OCI-LY3 (cell line): ENCODE data around the gene GDNF.

ENCODE experiments used
- H2AFZ ChIP-seq: fragments of 200-600, 300-600 bp; shearing (Covaris generic); 2 replicates; pipeline ENCODE4 v1.6.0; 2014; ENCODE audit warnings: antibody characterized with exemption, low read depth, low read length
- H3K27ac ChIP-seq: fragments of 200-600, 300-600 bp; sonication (generic); 2 replicates; pipeline ENCODE4 v1.5.1; 2014; ENCODE audit warnings: mild to moderate bottlenecking, low read length, moderate library complexity, mixed read lengths
- H3K27me3 ChIP-seq: fragments of 200-600, 300-600 bp; sonication (generic); 2 replicates; pipeline ENCODE4 v1.6.1; 2014; ENCODE audit warnings: low read depth, low read length, mixed read lengths
- H3K36me3 ChIP-seq: fragments of 200-600, 300-600 bp; sonication (generic); replicated peaks from 2 replicates; pipeline ENCODE3; 2014; ENCODE audit warnings: low read depth, low read length, mixed read lengths
- H3K4me1 ChIP-seq: fragments of 300-600, 200-600 bp; sonication (generic); 2 replicates; pipeline ENCODE4 v1.6.1; 2014; ENCODE audit warnings: low read length, mixed read lengths
- H3K4me2 ChIP-seq: fragments of 200-600, 300-600 bp; sonication (generic); 2 replicates; pipeline ENCODE4 v1.6.1; 2014; ENCODE audit warnings: low read length, mixed read lengths
- H3K4me3 ChIP-seq: fragments of 300-600, 200-600 bp; sonication (generic); 2 replicates; pipeline ENCODE4 v1.5.1; 2014; ENCODE audit warnings: antibody characterized with exemption, mild to moderate bottlenecking, low read length, moderate library complexity
- H3K79me2 ChIP-seq: fragments of 300-600, 200-600 bp; shearing (Covaris generic); 2 replicates; pipeline ENCODE4 v1.6.1; 2014; ENCODE audit warnings: mild to moderate bottlenecking, low read length, mixed read lengths
- H3K9ac ChIP-seq: fragments of 300-600, 200-600 bp; shearing (Covaris generic); 2 replicates; pipeline ENCODE4 v1.6.0; 2014; ENCODE audit warnings: mild to moderate bottlenecking, low read length, moderate library complexity
- H3K9me3 ChIP-seq: fragments of 200-600, 300-600 bp; shearing (Covaris generic); 2 replicates; pipeline ENCODE4 v1.6.1; 2014; ENCODE audit warnings: low read length, mixed read lengths; ENCODE audit not compliant: insufficient read depth
- H4K20me1 ChIP-seq: fragments of 200-600, 300-600 bp; sonication (generic); 2 replicates; pipeline ENCODE4 v1.6.1; 2016; ENCODE audit warnings: low read length, mixed read lengths; ENCODE audit not compliant: insufficient read depth
- CTCF ChIP-seq: fragments of 200-600, 300-600 bp; sonication (generic); IDR thresholded peaks from 2 replicates; pipeline ENCODE4 v1.5.1; 2014; ENCODE audit warnings: antibody characterized with exemption, low read length, low read depth
- EZH2phosphoT487 ChIP-seq: fragments of 200-600 bp; shearing (Covaris generic); IDR thresholded peaks from 2 replicates; pipeline ENCODE4 v1.6.1; 2018; ENCODE audit warnings: antibody characterized with exemption, mixed run types, low read depth

GDNF gene

GRCh38 chr5:37881359-37881758, 41.5 kb upstream of the GDNF start:
- Histone ChIP-seq H2AFZ (no peak overlapping the region), H3K27me3 (no peaks in the 10 kb centered on the region), H3K27ac (peak overlapping the region; percentile 81), H3K9me3 (no peaks in the 10 kb centered on the region), H4K20me1 (no peaks in the 10 kb centered on the region), H3K79me2 (no peaks in the 10 kb centered on the region), H3K4me3 (peak overlapping the region; percentile 48), H3K4me1 (peaks cover 37% of the 10 kb centered on the region), H3K9ac (peak overlapping the region; percentile 36), H3K4me2 (peak overlapping the region; percentile 69), H3K36me3 (peaks cover 1% of the 10 kb centered on the region)
- TF ChIP-seq CTCF: no peak
- TF ChIP-seq EZH2phosphoT487: no peak

- Histone ChIP-seq H3K79me2 (no peaks in the 10 kb centered on the region), H3K4me2 (no peak overlapping the region), H3K9me3 (no peaks in the 10 kb centered on the region), H3K27me3 (no peaks in the 10 kb centered on the region), H3K4me1 (peaks cover 53% of the 10 kb centered on the region), H3K27ac (no peak overlapping the region), H3K9ac (no peak overlapping the region), H2AFZ (no peak overlapping the region), H3K4me3 (no peak overlapping the region), H4K20me1 (no peaks in the 10 kb centered on the region), H3K36me3 (peaks cover 4% of the 10 kb centered on the region)
- TF ChIP-seq EZH2phosphoT487 (no peak), CTCF (no peak)
Measured at GRCh38 chr5:37876943-37877342, 37.1 kb upstream of the GDNF start.

GRCh38 chr5:37876245-37876644, 36.4 kb upstream of the GDNF start:
- TF ChIP-seq CTCF (no peak), EZH2phosphoT487 (no peak)
- no peaks in the 10 kb centered on the region for H3K27me3 ChIP-seq

GRCh38 chr5:37875051-37875787, 35.4 kb upstream of the GDNF start:
- peak overlapping the region; percentile 29; the same call in 1 of the 2 replicates for H3K27ac ChIP-seq
- 0 out of 2 replicates have a peak, but pooled peaks have one; percentile 8 for TF ChIP-seq CTCF
- no peak for TF ChIP-seq EZH2phosphoT487
- H2AFZ ChIP-seq: no peak overlapping the region
- no peak overlapping the region for H3K9ac ChIP-seq
- no peaks in the 10 kb centered on the region for H3K79me2 ChIP-seq
- H3K36me3 ChIP-seq: peaks cover 4% of the 10 kb centered on the region
- H3K4me2 ChIP-seq: peak overlapping the region; percentile 31
- peaks cover 37% of the 10 kb centered on the region for H3K4me1 ChIP-seq
- no peak overlapping the region for H3K4me3 ChIP-seq
- H3K9me3 ChIP-seq: no peaks in the 10 kb centered on the region
- no peaks in the 10 kb centered on the region for H4K20me1 ChIP-seq
- H3K27me3 ChIP-seq: no peaks in the 10 kb centered on the region

More at GRCh38 chr5:37876245-37876644, 36.4 kb upstream of the GDNF start:
- Histone ChIP-seq H4K20me1 (no peaks in the 10 kb centered on the region), H3K4me1 (peaks cover 47% of the 10 kb centered on the region), H3K9me3 (no peaks in the 10 kb centered on the region), H3K9ac (no peak overlapping the region), H3K4me3 (no peak overlapping the region), H3K4me2 (no peak overlapping the region), H3K79me2 (no peaks in the 10 kb centered on the region), H3K27ac (no peak overlapping the region), H2AFZ (no peak overlapping the region), H3K36me3 (peaks cover 4% of the 10 kb centered on the region)
